HG03378 (cell line): ENCODE results near the gene DDX10.
"Not testable (repeated sequence)": the region's sequence is repeated elsewhere in the genome, so short reads cannot be mapped to it uniquely, and the experiment has no call there.

ENCODE experiments used
- ATAC-seq: cut with Tn5 transposase; IDR thresholded peaks from one replicate; pipeline ENCODE4 v1.9.1; 2021; ENCODE audit warnings: mild to moderate bottlenecking, moderate library complexity; ENCODE audit not compliant: unreplicated experiment

DDX10 gene

GRCh38 chr11:108766596-108767173 is 101.8 kb downstream of the DDX10 start:
- no peak for ATAC-seq

GRCh38 chr11:108768370-108768769 is 103.5 kb downstream of the DDX10 start:
- no peak for ATAC-seq

DNA sequence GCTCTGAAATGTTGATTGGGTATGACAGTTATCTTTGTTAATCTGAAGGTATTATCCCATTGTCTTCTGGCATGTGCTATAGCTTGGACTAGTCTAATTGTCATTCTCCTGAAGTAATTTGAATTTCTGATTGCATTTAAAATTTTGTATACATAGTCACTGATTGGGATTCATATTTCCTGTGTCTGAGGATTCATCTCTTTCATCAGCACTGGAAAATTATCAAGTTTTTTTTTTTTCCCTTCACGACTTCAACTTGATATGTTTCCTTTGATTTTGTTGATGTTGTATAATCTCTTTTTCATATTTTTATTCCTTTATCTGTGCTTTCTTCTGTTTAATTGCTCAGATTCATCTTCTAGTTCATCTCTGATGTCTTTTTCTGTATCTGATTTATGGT is 104.1 kb downstream of the DDX10 start:
- ATAC-seq: no peak

DNA sequence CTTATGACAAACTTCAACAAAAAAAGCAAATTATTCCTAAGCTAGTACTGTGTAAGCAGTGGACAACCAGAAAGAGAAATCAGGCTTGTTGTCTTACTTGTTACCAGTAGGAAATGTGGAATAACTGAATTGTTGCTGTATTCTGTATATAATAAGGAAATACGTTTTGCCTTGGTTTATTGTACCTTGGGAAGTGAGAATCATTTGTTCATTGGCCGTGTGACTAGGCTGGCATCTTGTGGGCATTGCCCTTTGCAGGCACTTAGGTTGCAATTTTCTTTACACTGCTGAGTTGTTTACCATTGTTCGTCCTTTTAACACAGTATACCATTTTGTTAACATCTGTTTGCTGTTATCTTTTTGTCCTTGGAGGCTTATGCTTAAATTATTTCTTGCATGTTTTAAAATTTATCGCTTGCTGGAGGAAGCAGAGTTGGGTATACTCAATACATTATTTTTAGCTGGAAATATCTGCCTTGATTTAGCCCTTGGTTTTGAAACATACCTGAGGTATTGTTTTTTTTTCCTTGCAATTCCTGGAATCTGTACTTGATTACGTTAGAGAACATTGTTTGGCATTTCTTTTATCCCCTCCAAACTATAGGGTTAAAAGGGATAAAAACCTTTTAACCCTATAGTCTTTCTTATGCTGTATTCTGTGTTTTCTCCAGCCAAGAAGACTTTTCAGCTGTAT is 109.3 kb downstream of the DDX10 start:
- ATAC-seq: no peak

GRCh38 chr11:108775324-108775723 is 110.5 kb downstream of the DDX10 start:
- no peak for ATAC-seq

DNA sequence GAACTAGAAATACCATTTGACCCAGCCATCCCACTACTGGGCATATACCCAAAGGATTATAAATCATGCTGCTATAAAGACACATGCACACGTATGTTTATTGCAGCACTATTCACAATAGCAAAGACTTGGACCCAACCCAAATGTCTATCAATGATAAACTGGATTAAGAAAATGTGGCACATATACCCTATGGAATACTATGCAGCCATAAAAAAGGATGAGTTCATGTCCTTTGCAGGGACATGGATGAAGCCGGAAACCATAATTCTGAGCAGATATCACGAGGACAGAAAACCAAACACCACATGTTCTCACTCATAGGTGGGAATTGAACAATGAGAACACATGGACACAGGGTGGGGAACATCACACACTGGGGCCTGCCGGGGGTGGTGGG is 114.3 kb downstream of the DDX10 start:
- ATAC-seq: not testable (repeated sequence)

GRCh38 chr11:108780119-108780518 is 115.2 kb downstream of the DDX10 start:
- no peak for ATAC-seq

- no peak for ATAC-seq
These were observed 117.1 kb downstream of the DDX10 start for GRCh38 chr11:108781946-108782345.

GRCh38 chr11:108786281-108786990 is 121.6 kb downstream of the DDX10 start:
- no peak for ATAC-seq

DNA sequence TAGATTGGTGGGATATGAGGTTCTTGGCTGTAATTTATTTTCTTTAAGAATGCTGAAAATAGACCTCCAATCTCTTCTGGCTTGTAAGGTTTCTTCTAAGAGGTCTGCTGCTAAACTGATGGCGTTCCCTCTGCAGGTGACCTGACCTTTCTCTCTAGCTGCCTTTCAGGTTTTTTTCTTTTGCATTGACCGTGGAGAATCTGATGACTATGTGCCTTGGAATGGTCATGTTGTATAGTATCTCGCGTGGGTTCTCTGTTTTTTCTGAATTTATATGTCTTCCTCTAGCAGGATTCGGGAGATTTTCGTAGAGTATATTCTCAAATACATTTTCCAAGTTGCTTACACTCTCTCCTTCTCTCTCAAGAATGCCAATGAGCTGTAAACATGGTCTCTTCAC is 122.2 kb downstream of the DDX10 start:
- ATAC-seq: no peak

- peak; percentile 57 for ATAC-seq
These were observed 123.8 kb downstream of the DDX10 start for GRCh38 chr11:108788565-108789199.

DNA sequence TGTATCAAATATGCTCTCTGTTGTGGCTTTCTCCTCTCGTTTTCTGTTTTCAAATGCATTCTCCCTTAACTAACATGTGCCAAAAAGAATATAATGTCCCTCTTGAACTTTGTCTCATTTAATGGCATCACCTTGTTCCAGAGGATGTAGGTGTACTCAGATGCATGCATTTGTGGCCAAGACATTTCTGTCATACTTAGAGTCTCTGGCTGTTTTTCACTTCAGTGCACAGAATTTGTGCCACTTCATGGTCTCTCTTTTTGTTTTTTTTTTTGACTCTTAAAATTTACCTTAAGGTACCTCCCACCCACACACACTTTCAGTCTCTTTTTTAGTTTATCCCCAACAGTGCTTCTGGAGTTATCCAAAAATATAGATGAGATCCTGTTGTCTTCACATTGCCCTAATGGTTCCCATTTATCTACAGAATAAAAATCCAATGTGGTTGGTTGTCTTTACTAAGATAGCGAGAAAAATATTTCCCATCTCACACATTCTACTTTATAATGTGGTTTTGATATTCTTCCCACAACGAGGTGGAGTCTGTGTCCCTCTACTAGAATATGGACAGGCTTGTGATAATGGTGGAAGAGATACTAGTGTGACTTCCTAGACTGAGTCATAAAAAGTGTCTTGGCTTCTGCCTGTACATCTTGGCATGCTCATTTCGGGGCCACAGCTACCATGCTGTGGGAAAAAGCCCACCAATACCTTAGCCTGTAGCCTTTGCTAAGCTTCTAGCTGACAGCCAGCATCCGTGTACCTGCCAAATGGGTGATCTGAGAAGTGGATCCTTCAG is 125.8 kb downstream of the DDX10 start:
- peak; percentile 69 for ATAC-seq

DNA sequence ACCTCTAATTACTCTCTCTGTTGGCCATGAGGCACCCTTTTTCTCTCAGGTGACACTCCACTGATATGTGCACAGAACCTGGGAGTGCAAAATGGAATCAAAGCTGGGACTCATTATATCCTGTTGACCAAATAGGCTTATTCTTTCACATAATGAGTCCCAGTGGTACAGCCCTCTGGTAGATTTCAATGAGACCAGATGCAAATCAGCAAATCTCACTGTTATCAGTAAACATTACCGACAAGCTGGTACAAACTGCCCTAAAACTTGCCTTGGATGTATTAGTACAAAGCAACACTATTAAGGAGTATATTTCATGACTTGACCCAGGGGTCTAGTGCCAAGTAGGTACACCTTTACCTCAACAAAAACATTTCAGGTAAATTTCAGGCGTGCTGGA is 128.3 kb downstream of the DDX10 start:
- ATAC-seq: no peak

DNA sequence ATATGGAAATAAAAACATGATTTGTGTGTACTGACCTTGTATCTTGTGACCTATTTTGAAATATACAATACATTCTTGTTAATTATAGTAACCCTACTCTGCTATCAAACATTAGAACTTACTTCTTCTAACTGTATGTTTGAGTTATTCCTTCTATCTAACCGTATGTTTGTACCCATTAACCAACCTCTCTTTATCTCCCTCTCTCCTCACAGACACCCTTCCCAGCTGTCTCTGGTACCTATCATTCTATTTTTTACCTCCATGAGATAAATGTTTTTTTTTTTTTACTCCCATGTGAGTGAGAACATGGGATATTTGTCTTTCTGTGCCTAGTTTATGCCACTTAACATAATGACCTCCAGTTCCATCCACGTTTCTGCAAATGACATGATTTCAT is 128.7 kb downstream of the DDX10 start:
- ATAC-seq: no peak

DNA sequence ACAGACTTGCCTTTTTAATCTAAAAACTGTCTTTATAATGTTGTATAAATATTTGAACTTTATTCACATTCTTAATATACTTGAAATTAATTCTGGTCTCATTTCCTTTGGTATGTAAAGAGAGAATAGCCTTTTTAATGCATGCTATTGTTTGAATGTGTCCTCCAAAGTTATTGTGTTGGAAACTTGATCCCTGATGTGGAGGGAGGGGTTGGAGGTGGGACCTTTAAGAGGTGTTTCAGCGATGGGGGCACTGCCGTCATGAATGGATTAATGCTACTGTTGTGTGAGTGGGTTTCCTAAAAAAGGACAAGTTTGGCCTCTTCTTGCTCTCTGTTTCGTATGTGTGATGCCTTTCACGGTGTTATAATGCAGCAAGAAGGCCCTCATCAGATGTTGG is 131.7 kb downstream of the DDX10 start:
- no peak for ATAC-seq

GRCh38 chr11:108797578-108798100 is 132.8 kb downstream of the DDX10 start:
- ATAC-seq: no peak

- no peak for ATAC-seq
These were observed 137.6 kb downstream of the DDX10 start for GRCh38 chr11:108802492-108802891.

DNA sequence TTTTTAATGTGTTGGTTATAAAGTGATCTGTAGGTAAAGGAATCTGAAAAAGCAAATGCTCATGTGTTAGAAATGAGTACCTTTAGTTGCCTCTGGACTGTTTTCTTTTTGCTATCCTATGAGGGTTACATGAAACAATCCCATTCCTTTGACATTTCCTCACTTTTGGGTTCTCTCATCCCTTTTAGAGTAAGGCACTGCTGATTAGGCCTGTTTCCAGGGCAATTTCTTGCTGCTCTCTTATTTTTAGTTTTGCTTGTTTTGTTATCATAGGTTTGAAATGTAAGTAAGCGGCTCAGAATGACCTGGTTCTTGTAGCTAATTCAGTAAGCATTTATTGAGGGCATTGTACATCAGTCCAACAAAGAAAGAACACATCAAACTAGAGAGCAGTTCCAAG is 138.9 kb downstream of the DDX10 start:
- no peak for ATAC-seq

- no peak for ATAC-seq
These were observed 139.6 kb downstream of the DDX10 start for GRCh38 chr11:108804511-108804910.

DNA sequence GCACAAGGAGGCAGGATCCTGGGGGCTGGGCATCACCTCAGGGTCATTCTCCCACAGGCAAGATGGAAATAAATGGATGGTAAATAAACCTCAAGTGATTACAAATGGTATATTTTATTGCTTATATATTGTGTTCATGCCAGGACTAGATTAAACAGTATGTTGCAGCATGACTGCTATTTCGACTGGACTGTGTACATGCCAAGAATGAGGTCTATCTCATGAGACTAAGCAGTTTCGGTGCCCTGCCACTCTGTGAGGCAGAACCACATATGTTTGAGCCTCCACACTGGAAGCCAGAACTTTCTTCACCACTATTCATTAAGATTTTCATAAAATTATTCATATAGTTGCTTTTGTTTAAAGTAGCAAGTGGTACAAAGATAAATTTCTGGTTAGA is 140.2 kb downstream of the DDX10 start:
- no peak for ATAC-seq

DNA sequence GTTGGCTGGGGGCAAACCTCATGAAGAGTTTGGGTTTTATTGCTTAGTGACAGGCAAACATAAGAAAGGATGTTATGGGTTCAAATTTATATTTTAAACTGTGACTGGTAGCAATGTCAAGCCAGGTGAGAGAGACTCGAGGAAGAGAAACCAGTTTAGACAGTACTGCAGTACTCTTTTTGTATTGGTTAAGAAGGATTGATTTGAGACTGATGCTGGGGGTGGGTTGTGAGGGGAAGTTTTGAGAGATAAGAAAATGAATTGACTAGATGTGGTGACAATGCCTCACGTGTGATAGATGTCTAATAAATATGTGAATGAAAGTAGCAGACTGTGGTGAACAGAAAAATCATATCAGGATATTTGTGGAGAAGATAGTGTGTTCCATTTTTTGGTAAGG is 142.4 kb downstream of the DDX10 start:
- ATAC-seq: no peak
